ENCODE measurements around the gene PTPRG. TPM values are rescaled to one million over a fixed set of nuclear protein-coding genes. Genes with fewer than 3 reads are reported as not detected.

Gene PTPRG
- total RNA-seq, 1 donor = 148 TPM

DNA sequence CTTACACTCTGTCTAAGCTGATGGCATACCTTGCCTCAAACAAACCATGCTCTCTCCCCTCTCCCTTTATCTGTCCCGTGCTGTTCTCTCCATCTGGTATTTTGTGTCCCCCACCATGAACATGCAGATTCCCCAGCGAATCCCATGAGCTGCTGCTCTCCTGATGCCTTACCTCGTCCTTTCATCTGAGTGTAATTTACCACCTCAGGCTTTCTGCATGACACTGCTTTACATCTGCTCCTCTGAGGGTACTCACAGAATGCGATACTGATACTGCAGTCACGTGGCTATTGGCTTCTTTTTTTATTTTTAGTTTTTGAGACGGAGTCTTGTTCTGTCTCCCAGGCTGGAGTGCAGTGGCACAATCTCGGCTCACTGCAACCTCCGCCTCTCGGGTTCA lies 341.7 kb downstream of the PTPRG start:
- H3K36me3 ChIP-seq (ENCODE audit: insufficient read depth, low read length) = no peaks in the 10 kb centered on the region
- peaks cover 5% of the 10 kb centered on the region for H4K20me1 ChIP-seq (ENCODE audit: insufficient read depth, low read length)
- no peak overlapping the region for H3K4me2 ChIP-seq (ENCODE audit: insufficient read depth, low read length)
- no peak for DNase-seq (ENCODE audit: insufficient read length, low spot score, missing footprints)
- peaks cover 11% of the 10 kb centered on the region for H3K4me1 ChIP-seq (ENCODE audit: insufficient read depth, low read length)
- H3K4me3 ChIP-seq (ENCODE audit: insufficient read depth, low read length) = no peak overlapping the region
- H3K27ac ChIP-seq (ENCODE audit: low read depth, low read length) = no peak overlapping the region
- no peaks in the 10 kb centered on the region for H3K9me3 ChIP-seq (ENCODE audit: low read depth, low read length)
- H3K27me3 ChIP-seq (ENCODE audit: insufficient read depth, low read length) = no peaks in the 10 kb centered on the region
- peaks cover 10% of the 10 kb centered on the region for H3K79me2 ChIP-seq (ENCODE audit: insufficient read depth, low read length)
- no peak overlapping the region for H2AFZ ChIP-seq (ENCODE audit: low read length)
- TF ChIP-seq, protein P1, sequence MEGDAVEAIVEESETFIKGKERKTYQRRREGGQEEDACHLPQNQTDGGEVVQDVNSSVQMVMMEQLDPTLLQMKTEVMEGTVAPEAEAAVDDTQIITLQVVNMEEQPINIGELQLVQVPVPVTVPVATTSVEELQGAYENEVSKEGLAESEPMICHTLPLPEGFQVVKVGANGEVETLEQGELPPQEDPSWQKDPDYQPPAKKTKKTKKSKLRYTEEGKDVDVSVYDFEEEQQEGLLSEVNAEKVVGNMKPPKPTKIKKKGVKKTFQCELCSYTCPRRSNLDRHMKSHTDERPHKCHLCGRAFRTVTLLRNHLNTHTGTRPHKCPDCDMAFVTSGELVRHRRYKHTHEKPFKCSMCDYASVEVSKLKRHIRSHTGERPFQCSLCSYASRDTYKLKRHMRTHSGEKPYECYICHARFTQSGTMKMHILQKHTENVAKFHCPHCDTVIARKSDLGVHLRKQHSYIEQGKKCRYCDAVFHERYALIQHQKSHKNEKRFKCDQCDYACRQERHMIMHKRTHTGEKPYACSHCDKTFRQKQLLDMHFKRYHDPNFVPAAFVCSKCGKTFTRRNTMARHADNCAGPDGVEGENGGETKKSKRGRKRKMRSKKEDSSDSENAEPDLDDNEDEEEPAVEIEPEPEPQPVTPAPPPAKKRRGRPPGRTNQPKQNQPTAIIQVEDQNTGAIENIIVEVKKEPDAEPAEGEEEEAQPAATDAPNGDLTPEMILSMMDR (IDR thresholded peaks at IDR 0.05; ENCODE audit: extremely low read depth, low read depth, low read length) = no peak

DNA sequence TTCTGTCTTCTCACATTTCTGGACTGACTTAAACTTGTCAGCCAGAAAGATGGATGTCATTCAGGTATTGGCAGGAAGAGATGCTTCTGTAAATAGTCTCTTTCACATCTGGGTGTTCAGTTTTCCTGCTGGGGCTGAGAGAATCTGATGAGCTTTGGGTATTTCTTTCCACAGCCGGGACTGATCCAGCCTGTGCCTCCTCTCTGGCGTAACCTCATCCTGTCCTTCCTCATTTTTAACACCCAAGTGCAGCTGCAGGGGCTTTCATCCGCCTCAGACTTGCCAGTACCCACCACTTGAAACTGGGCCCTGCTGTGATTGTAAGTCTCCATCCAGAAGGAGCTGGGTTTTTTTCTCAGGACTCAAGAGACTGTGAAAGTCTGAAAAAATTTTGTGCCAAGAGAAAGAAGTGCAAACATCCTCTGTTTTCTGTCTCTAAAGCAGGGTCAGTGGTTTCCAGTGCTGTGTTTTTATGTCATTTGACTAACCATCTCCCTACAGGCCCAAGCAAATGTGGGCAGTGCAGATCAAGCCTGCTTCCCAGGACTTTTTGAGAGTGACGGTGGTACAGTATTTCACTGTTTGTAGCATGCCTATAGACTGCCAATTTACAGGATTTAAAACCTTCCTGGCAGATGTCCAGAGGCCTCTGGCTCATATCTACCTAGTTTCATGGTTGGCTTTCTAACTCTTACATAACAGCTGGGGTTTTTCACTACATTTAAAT lies 342.7 kb downstream of the PTPRG start:
- Histone ChIP-seq H3K4me3 (ENCODE audit: insufficient read depth, low read length) (no peak overlapping the region), H3K4me2 (ENCODE audit: insufficient read depth, low read length) (peak overlapping the region; percentile 43), H3K4me1 (ENCODE audit: insufficient read depth, low read length) (peaks cover 19% of the 10 kb centered on the region), H3K9me3 (ENCODE audit: low read depth, low read length) (no peaks in the 10 kb centered on the region), H3K79me2 (ENCODE audit: insufficient read depth, low read length) (peaks cover 10% of the 10 kb centered on the region), H4K20me1 (ENCODE audit: insufficient read depth, low read length) (peaks cover 5% of the 10 kb centered on the region), H3K27ac (ENCODE audit: low read depth, low read length) (peak overlapping the region; percentile 54), H3K36me3 (ENCODE audit: insufficient read depth, low read length) (no peaks in the 10 kb centered on the region), H3K27me3 (ENCODE audit: insufficient read depth, low read length) (no peaks in the 10 kb centered on the region), H2AFZ (ENCODE audit: low read length) (peak overlapping the region; percentile 32)
- TF ChIP-seq, protein P1 (IDR thresholded peaks at IDR 0.05; ENCODE audit: extremely low read depth, low read depth, low read length) = no peak
- peak; percentile 56 for DNase-seq (ENCODE audit: insufficient read length, low spot score, missing footprints)

DNA sequence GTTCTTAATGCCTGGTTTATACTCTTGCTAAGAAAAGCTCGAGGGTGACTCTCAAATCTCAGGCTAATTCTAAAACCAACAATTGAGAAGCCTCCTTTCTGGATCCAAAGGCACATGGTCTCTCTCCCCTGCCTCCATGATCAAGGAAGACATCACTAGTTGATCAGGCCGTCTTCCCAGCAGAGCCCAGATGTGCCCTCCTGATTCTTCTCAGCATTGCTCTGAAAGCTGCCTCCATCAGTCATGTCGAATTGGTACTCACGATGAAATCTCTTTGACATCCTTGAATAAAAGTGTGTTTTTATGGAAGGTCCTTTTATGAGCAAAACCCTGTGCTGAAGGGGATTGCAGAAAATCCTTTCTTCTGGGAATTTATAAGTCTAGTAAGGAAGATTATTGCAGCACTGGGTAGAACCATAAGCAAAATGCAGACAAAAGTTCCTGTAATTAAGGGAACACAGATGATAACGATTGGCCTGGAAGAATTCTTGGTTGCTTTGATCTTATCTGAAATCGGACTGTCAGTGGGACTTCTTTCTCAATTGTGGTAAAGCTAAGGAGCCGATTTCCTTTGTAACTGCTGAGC lies 345.9 kb downstream of the PTPRG start:
- Histone ChIP-seq H3K79me2 (ENCODE audit: insufficient read depth, low read length) (peaks cover 8% of the 10 kb centered on the region), H3K36me3 (ENCODE audit: insufficient read depth, low read length) (no peaks in the 10 kb centered on the region), H3K4me3 (ENCODE audit: insufficient read depth, low read length) (no peak overlapping the region), H2AFZ (ENCODE audit: low read length) (no peak overlapping the region), H3K27ac (ENCODE audit: low read depth, low read length) (no peak overlapping the region), H3K4me1 (ENCODE audit: insufficient read depth, low read length) (peaks cover 20% of the 10 kb centered on the region), H3K9me3 (ENCODE audit: low read depth, low read length) (no peaks in the 10 kb centered on the region), H4K20me1 (ENCODE audit: insufficient read depth, low read length) (no peaks in the 10 kb centered on the region), H3K27me3 (ENCODE audit: insufficient read depth, low read length) (no peaks in the 10 kb centered on the region), H3K4me2 (ENCODE audit: insufficient read depth, low read length) (no peak overlapping the region)
- DNase-seq (ENCODE audit: insufficient read length, low spot score, missing footprints) = no peak
- TF ChIP-seq, protein P1 (IDR thresholded peaks at IDR 0.05; ENCODE audit: extremely low read depth, low read depth, low read length) = no peak

DNA sequence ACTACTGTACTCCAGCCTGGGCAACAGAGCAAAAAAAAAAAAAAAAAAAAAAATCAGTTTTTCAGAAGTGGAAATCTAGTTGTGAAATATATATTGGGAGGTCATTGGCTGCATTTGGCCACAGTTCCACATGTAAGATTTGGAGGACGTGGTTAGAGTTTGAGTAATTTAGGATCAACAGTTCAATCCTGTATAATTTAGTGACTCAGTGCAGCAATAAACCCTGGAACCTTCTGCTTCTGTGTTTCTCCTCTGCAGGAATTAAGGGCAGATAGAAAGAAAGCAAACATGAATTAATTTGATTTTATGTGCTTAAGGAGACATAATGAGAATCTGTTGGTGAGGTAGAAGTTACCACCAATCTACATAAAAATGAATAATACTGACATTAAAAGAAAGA lies 347.0 kb downstream of the PTPRG start:
- DNase-seq (ENCODE audit: insufficient read length, low spot score, missing footprints) = peak; percentile 23
- H4K20me1 ChIP-seq (ENCODE audit: insufficient read depth, low read length) = no peaks in the 10 kb centered on the region
- TF ChIP-seq, protein P1 (IDR thresholded peaks at IDR 0.05; ENCODE audit: extremely low read depth, low read depth, low read length) = no peak
- H3K4me3 ChIP-seq (ENCODE audit: insufficient read depth, low read length) = no peak overlapping the region
- H3K27ac ChIP-seq (ENCODE audit: low read depth, low read length) = no peak overlapping the region
- H3K79me2 ChIP-seq (ENCODE audit: insufficient read depth, low read length) = peaks cover 6% of the 10 kb centered on the region
- no peaks in the 10 kb centered on the region for H3K9me3 ChIP-seq (ENCODE audit: low read depth, low read length)
- peaks cover 20% of the 10 kb centered on the region for H3K4me1 ChIP-seq (ENCODE audit: insufficient read depth, low read length)
- H3K4me2 ChIP-seq (ENCODE audit: insufficient read depth, low read length) = no peak overlapping the region
- no peak overlapping the region for H2AFZ ChIP-seq (ENCODE audit: low read length)
- H3K36me3 ChIP-seq (ENCODE audit: insufficient read depth, low read length) = no peaks in the 10 kb centered on the region
- H3K27me3 ChIP-seq (ENCODE audit: insufficient read depth, low read length) = no peaks in the 10 kb centered on the region

Measured in osteoblast (primary cell).